ENCODE measurements around the gene EMILIN1. TPM values are rescaled to one million over a fixed set of nuclear protein-coding genes. Genes with fewer than 3 reads are reported as not detected.

EMILIN1 gene
- total RNA-seq, 6 experiments from 2014 or later = 7.2 to 26.1 (median 21.0) TPM

- H3K27me3 ChIP-seq = no peaks in the 10 kb centered on the region
- DNase-seq (no peak), ATAC-seq (no peak)
- H3K27ac ChIP-seq = peak overlapping the region in 1 of 3 donors; percentile 90
- intact Hi-C loops (cut with DNase I) = loop anchor here (10.0 kb wide), 3 partner anchors 97 to 197 kb away; partner anchors contain the start of gene DNAJC5G (in 1 of the 2)
- 77% methylated on average over 7 of the region's 14 CpGs for WGBS (ENCODE audit: insufficient coverage, low coverage, low lambda C conversion rate, missing lambda C conversion rate)
- H3K36me3 ChIP-seq = peaks cover 0 to 38% (median 15%) of the 10 kb centered on the region in 4 donors
- H3K9me3 ChIP-seq = no peaks in the 10 kb centered on the region
- TF ChIP-seq POLR2A (IDR thresholded peaks at IDR 0.05) = no peak
- TF ChIP-seq CTCF (IDR thresholded peaks at IDR 0.05) = no peak
- peaks cover 0 to 45% (median 18%) of the 10 kb centered on the region in 4 donors for H3K4me1 ChIP-seq
- no peak overlapping the region for H3K4me3 ChIP-seq
These were observed 18.9 kb downstream of the EMILIN1 start for GRCh38 chr2:27097341-27097740.

- no peak overlapping the region for H3K4me3 ChIP-seq
- no peak for ATAC-seq
- no peak overlapping the region for H3K27ac ChIP-seq
- H3K9me3 ChIP-seq = no peaks in the 10 kb centered on the region
- intact Hi-C loops (cut with DNase I) = loop anchor here (10.0 kb wide), 3 partner anchors 95 to 195 kb away; partner anchors contain the start of gene DNAJC5G (in 1 of the 2)
- TF ChIP-seq CTCF (IDR thresholded peaks at IDR 0.05) (no peak), POLR2A (IDR thresholded peaks at IDR 0.05) (no peak)
- H3K36me3 ChIP-seq = peaks cover 0 to 38% (median 15%) of the 10 kb centered on the region in 4 donors
- no peaks in the 10 kb centered on the region for H3K27me3 ChIP-seq
- no peak for DNase-seq
- whole genome bisulfite sequencing (ENCODE audit: insufficient coverage, low coverage, low lambda C conversion rate, missing lambda C conversion rate) = 87% methylated on average over 3 of the region's 19 CpGs
- H3K4me1 ChIP-seq = peaks cover 0 to 25% (median 11%) of the 10 kb centered on the region in 4 donors
These were observed 21.0 kb downstream of the EMILIN1 start for GRCh38 chr2:27099334-27099955.

GRCh38 chr2:27100036-27100435 lies 21.6 kb downstream of the EMILIN1 start:
- Histone ChIP-seq H3K27me3 (no peaks in the 10 kb centered on the region), H3K36me3 (peaks cover 0 to 38% (median 15%) of the 10 kb centered on the region in 4 donors), H3K27ac (no peak overlapping the region), H3K4me1 (peaks cover 0 to 19% (median 8%) of the 10 kb centered on the region in 4 donors), H3K9me3 (no peaks in the 10 kb centered on the region), H3K4me3 (no peak overlapping the region)
- no peak for DNase-seq
- WGBS (ENCODE audit: insufficient coverage, low coverage, low lambda C conversion rate, missing lambda C conversion rate) = 61% methylated on average over 10 of the region's 10 CpGs
- intact Hi-C loops (cut with DNase I) = no loop called here
- ATAC-seq = no peak
- no peak for TF ChIP-seq CTCF (IDR thresholded peaks at IDR 0.05)
- TF ChIP-seq POLR2A (IDR thresholded peaks at IDR 0.05) = no peak

- no CpG with 5 or more reads among the region's 5 CpGs for WGBS (ENCODE audit: insufficient coverage, low coverage, low lambda C conversion rate, missing lambda C conversion rate)
- TF ChIP-seq POLR2A (IDR thresholded peaks at IDR 0.05) = no peak
- TF ChIP-seq CTCF (IDR thresholded peaks at IDR 0.05) = no peak
- no peak overlapping the region for H3K4me3 ChIP-seq
- H3K36me3 ChIP-seq = peaks cover 0 to 29% (median 12%) of the 10 kb centered on the region in 4 donors
- H3K4me1 ChIP-seq = no peaks in the 10 kb centered on the region
- intact Hi-C loops (cut with DNase I) = no loop called here
- no peak for DNase-seq
- no peaks in the 10 kb centered on the region for H3K9me3 ChIP-seq
- H3K27ac ChIP-seq = no peak overlapping the region
- H3K27me3 ChIP-seq = no peaks in the 10 kb centered on the region
- ATAC-seq = peak; percentile 4 to 26 (median 14)
These were observed 23.9 kb downstream of the EMILIN1 start for GRCh38 chr2:27102329-27102728.

Measured in right lobe of liver (tissue), 6 donors.